ENCODE results near the gene ATP9B.

DNA sequence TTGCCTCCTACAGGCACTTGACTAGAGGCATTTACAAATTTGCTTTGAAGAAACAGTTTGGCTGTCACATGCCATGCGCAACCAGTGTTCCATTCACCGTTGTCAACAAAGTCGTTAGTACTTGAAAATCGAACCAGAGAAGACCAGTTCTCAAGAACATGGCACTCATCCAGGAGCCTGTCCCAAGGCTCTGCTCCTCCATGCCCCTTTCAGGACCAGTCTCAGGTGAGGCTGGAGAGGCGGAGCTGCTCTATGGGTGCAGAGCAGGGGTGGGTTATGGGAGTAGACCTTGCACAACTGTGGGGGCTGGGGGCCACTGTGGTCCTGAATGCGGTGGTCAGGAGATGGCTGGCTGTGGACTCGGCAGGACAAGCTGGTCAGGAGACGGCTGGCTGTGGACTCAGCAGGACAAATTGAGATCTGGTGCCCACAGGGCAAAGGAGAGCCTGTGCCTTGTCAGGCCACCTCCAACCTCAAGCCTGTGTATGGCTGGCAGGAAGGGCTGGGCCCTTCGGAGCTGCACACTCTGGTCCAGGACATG lies 12.3 kb upstream of the ATP9B start:
- no peak for TF ChIP-seq POLR2A (IDR thresholded peaks at IDR 0.05)
- TF ChIP-seq, protein P1, sequence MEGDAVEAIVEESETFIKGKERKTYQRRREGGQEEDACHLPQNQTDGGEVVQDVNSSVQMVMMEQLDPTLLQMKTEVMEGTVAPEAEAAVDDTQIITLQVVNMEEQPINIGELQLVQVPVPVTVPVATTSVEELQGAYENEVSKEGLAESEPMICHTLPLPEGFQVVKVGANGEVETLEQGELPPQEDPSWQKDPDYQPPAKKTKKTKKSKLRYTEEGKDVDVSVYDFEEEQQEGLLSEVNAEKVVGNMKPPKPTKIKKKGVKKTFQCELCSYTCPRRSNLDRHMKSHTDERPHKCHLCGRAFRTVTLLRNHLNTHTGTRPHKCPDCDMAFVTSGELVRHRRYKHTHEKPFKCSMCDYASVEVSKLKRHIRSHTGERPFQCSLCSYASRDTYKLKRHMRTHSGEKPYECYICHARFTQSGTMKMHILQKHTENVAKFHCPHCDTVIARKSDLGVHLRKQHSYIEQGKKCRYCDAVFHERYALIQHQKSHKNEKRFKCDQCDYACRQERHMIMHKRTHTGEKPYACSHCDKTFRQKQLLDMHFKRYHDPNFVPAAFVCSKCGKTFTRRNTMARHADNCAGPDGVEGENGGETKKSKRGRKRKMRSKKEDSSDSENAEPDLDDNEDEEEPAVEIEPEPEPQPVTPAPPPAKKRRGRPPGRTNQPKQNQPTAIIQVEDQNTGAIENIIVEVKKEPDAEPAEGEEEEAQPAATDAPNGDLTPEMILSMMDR (IDR thresholded peaks at IDR 0.05): no peak
